NCI-H146 treated with DMSO at 0.1 percent for 48 hours (cell line): ENCODE measurements around the gene DRAP1.
"Not testable (repeated sequence)": the region's sequence is repeated elsewhere in the genome, so short reads cannot be mapped to it uniquely, and the experiment has no call there.

Source experiments
- DNase-seq: peaks from one replicate; lab custom pipeline; 2025; ENCODE audit not compliant: unreplicated experiment; lab: John Stamatoyannopoulos, UW

The DRAP1 gene

GRCh38 chr11:65928667-65929066, 9.4 kb downstream of the DRAP1 start:
- no peak for DNase-seq

GRCh38 chr11:65931773-65932557, 12.7 kb downstream of the DRAP1 start:
- no peak for DNase-seq

DNA sequence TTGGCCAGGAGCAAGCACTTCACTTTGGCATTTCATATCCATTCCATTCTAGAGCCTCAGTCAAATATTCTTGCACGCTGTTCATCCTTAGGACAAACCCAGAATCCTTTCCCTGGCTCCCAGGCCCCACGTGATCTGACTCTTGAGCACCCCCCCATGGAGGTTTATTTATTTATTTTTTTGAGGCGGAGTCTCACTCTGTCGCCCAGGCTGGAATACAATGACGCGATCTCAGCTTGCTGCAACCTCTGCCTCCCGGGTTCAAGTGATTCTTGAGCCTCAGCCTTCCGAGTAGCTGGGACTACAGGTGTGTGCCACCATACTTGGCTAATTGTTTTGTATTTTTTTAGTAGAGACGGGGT, 13.3 kb downstream of the DRAP1 start:
- peak; percentile 11 for DNase-seq

GRCh38 chr11:65934014-65934413, 14.8 kb downstream of the DRAP1 start:
- DNase-seq: no peak

- DNase-seq: no peak
Measured at GRCh38 chr11:65937766-65938165, 18.5 kb downstream of the DRAP1 start.

DNA sequence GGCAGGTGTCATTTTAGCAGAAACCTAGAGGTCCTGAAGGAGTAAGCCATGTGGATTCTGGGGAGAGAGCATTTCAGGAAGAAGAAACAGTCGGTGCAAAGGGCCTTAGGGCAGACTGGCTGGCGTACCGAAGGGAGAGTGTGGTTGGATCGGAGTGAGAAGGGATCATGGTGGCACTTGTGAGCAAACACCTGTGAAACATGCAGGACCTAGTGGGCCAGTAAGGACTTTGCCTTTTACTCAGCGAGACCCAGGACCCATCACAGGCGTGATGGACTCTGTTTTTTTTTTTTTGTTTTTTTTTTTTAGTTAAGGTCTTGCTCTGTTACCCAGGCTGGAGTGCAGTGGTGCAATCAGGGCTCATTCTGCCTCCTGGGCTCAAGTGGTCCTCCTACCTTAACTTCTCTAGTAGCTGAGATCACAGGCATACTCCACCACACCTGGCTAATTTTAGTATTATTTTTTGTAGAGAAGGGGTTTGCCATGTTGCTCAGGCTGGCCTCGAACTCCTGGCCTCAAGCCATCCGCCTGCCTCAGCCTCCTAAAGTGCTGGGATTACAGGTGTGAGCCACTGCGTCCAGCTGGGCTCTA, 22.6 kb downstream of the DRAP1 start:
- no peak for DNase-seq

- DNase-seq: no peak
Measured at GRCh38 chr11:65942531-65942930, 23.3 kb downstream of the DRAP1 start.

- DNase-seq: no peak
Measured at GRCh38 chr11:65944191-65944590, 25.0 kb downstream of the DRAP1 start.

- DNase-seq: no peak
Measured at GRCh38 chr11:65944767-65945166, 25.5 kb downstream of the DRAP1 start.

DNA sequence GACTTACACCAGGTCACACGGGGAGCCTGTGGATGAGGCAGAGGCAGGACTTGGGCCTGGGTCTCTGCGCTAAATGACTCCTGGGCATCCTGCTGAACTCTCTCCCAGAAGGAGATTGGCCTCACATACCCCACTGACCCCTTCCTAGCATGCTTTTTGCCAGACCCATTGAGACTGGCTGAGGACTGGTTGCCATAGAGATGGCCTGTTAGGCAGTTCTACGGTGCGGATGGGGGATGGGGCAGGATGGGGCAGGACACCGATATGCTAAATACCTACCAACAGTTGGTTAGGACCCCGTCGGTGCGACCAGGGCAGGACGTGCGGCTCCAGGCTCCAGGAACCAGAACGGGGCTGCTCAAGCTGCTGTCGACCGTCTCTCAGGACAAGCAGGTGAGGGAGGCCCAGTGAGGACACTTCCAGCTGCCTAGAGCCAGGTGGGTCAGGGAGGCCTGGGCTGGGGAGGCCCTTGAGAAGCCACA, 26.2 kb downstream of the DRAP1 start, which contains the start of gene TSGA10IP:
Gene TSGA10IP, plus strand, starts transcription at position 51 of the 482 bp plus-strand sequence. Its CDS starts 196 bp downstream, at position 247.
- no peak for DNase-seq

DNA sequence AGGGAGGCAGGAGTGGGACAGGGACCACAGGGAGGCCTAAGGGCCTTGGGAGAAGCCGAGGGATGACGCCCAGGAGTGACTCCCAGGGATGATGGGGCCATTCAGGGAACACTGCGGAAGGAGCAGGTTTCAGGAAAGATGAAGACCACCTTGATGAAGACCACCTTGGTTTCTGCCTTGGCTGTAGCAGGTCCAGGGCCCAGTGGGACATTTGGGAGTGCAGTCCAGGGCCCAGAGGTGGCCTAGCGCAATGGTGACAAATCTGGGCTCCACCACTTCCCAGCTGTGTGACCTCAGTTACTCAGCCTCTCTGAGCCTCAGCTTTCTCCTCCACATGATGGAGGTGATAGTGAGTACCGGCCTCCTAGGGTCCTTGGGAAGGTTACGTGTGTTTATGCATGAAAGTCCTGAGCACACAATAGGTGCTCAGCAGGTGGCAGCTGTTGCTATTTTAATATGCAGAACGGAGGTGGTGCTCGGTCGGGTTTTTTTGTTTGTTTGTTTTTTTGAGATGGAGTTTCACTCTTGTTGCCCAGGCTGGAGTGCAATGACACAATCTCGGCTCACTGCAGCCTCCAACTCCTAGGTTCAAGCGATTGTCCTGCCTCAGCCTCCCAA, 26.8 kb downstream of the DRAP1 start:
- no peak for DNase-seq

DNA sequence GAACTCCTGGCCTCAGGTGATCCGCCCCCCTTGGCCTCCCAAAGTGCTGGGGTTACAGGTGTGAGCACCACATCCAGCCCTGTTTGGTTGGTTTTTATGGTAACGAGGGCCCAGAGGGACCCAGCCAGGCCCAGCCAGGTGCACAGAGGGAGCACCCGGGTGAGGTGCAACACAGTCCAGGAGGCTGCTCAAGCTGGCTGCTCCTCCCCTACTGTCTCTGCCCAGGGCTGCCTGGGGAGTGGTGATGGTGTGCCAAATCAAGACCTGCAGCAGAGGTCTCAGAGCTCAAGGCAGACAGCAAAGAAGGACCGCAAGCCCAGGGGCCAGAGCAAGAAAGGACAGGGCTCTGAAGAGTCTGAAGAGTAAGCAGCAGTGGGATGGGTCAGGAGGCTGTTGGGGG, 27.4 kb downstream of the DRAP1 start:
- no peak for DNase-seq

GRCh38 chr11:65947133-65947532, 27.9 kb downstream of the DRAP1 start:
- DNase-seq: no peak

DNA sequence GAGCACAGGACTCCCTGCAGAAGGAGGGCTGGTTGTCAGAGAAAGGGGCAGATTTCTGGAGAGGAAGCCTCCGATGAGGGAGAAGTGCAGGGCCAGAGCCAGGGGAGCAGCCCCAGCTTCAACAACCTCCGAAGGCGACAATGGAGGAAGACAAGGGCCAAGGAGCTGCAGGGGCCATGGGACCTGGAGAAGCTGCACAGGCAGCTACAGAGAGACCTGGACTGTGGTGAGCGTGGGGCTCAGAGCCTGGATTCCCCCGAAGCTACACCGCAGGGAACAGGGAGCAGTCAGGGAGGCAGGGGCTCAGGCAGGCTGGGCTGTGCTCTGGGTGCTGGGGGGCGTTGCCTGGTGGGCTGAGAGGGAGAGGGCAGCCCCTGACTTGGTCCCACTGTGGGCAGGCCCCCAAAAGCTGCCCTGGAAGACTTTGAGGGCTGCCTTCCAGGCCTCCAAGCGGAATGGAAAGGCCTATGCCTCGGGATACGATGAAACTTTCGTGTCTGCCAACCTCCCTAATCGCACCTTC, 28.4 kb downstream of the DRAP1 start:
- DNase-seq: no peak

DNA sequence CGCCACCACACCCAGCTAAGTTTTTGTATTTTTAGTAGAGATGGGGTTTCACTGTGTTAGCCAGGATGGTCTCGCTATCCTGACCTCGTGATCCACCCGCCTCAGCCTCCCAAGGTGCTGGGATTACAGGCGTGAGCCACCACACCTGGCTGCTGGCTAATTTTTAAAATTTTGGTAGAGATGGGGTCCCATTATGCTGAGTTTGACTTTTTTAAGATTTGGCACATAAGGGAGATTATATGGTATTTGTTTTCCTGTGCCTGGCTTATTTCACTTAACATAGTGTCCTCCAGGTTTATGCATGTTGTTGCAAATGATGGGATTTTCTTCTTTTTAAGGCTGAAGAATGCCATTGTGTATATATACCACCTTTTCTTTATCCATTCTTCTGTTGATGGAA, 31.5 kb downstream of the DRAP1 start:
- not testable (repeated sequence) for DNase-seq

- not testable (repeated sequence) for DNase-seq
Measured at GRCh38 chr11:65951641-65952040, 32.4 kb downstream of the DRAP1 start.

- DNase-seq: no peak
Measured at GRCh38 chr11:65952052-65952521, 32.9 kb downstream of the DRAP1 start.

GRCh38 chr11:65953471-65953870, 34.2 kb downstream of the DRAP1 start:
- DNase-seq: no peak

- DNase-seq: no peak
Measured at GRCh38 chr11:65954771-65955170, 35.5 kb downstream of the DRAP1 start.

DNA sequence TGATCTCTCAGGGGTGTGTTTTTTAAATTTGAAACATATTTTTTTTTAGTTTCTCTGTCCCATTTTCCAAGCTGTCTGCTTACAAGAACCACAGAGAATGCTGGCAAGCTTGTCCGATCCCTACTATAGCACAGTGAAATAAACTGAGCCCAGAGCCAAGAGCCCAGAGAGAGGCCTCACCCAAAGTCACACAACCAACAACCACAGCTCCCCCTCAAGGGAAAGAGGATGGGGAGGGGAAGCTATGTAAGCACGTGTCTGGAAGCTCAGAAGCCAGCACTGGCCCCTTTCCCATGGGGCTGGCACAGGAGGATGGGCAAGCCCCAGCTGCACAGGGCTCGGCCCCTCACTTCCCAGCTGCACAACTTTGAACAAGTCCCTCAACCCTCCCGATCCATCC, 39.1 kb downstream of the DRAP1 start:
- no peak for DNase-seq

GRCh38 chr11:65958774-65959420, 39.7 kb downstream of the DRAP1 start:
- no peak for DNase-seq
